NCI-H748 (cell line): ENCODE measurements around the gene ZNF773.
"Not testable (repeated sequence)": the region's sequence is repeated elsewhere in the genome, so short reads cannot be mapped to it uniquely, and the experiment has no call there.

ENCODE experiments used
- DNase-seq: peaks from one replicate; lab custom pipeline; 2025; ENCODE audit not compliant: unreplicated experiment; lab: John Stamatoyannopoulos, UW

ZNF773 gene

DNA sequence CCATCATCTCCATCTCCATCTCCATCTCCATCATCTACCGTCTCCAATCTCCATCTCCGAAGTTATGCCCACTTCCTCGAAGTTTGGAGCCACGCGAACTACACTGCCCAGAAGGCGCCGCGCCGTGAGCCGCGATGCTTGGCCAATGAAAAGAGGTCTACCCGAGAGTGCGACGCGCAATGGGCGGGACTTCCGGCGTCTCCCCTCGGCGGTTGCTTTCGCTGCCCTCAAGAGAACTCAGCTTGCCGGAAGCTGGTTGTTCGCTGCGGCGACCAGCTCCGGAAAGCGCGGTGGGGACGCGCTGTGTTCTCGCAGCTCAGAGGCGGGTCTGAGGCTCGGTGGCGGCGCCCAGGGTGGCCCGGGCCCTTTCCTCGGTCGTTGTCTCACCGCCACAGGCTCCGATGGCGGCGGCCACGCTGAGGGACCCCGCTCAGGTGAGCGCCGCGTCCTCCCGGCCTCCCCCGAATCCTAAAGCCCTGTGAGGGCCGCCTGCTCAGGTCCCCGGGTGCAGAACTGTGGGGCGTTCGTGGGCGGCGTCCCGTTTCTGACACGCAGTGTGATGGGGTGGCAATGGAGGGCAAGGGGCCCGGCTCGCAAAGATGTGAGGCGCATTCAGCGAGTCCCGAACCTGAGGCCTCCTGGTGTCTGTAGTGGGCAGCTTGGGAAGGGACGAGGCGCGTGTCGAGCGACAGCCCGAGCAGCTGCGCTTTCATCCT, at the start of gene ZNF773:
TSS of gene ZNF773 (plus strand) at position 259 of the 716 bp plus-strand sequence. CDS start at position 402, 143 bp downstream.
- DNase-seq, result peak; percentile 99

GRCh38 chr19:57452307-57452706, 47.4 kb upstream of the ZNF773 start:
- no peak for DNase-seq

DNA sequence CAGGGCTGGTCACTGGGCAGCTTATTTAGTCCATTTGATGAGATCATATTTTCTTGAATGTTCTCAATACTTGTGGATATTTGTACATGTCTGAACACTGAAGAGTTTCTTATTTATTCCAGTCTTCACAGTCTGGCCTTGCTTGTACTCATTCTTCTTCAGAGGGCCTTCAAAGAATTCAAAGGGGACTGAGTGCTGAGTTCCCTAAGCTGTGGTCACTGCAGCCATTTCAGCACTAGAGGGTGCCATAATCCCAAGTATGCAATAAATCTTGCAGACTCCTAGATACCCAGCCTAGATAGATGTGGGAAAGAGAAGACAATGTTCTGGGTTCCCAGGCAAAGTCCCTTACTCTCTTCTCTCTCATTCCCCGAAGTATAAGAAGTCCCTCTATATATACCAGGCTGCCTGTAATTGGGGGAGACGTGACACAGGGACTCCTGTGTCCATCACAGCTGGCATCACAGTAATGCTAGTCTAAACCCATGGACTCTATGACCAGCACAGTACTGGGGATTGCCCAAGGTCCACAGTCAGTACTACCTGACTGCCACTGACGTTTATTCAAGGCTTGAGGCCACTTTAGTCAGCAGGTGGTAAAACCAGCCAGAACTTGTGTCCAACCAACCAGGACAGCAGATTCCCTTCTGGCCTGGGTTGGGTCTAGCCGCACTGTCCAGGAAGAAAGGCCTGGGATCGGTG, 33.9 kb upstream of the ZNF773 start:
- DNase-seq, result peak; percentile 78

GRCh38 chr19:57466489-57466888, 33.2 kb upstream of the ZNF773 start:
- no peak for DNase-seq

- DNase-seq, result no peak
Observed at GRCh38 chr19:57473646-57474045, 26.1 kb upstream of the ZNF773 start.

DNA sequence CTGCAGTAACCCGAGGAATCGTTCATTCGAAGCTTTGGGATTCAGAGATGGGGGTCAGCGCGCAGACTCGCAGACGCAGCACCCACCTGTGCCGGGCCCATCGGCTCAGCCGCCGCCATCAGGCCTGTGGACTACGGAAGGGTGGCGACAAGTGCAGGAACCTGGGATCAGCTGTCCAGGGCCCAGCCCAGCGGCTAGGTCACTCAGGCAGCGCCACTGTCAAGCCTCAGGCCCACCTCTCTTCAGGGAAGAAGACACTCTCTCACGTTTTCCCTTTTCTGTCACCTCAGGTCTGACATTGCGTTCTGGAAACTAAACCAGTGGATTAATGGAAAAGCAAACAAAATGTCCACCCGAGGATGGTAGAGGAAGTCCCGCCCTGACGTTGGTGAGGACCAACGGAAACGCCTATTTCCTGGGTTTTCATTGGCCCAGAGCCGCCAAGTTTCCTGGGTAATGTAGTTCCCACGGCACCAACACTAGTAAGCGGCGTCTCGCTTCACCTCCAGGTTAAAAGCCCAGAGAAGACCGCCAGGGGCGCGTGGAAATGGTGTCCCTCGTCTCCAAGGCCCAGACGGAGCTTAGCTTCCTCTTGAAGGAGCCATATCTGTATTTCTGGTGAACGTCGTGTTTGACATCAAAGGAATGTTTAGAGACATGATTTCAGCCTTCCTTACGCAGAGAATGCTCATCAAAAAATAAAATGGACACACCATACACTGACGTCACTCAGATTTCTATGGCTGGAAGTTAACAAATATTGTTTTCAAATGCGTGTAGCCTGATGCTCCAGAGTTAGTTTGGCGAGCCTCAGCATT, 22.3 kb upstream of the ZNF773 start, which contains the start of gene ZNF772:
TSS of gene ZNF772 (minus strand) at position 376 of the 818 bp plus-strand sequence. CDS start at position 119, 257 bp downstream.
- peak; percentile 98 for DNase-seq

- DNase-seq, result peak; percentile 99
Observed at GRCh38 chr19:57487477-57488298, 12.1 kb upstream of the ZNF773 start, which contains the start of gene ZNF419. Gene ZNF419, plus strand, starts transcription at chr19:57487750. Its CDS starts 201 bp downstream, at chr19:57487951.

DNA sequence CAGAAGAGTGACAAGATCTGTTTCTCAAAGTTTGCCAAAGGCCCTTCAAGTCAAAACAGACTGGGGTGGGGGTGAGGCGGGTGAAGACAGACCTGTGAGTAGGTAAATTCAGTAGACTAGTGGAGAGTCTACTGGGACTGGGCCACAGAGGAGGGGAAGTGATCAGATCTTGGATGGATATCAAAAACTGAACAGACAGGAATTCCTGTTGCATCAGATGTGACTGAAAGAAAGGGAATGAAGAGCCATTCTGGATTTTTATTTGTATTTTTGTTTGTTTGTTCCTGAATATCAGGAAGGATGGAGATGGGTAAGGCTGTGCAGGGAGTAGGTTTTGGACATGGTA, 11.5 kb upstream of the ZNF773 start:
- not testable (repeated sequence) for DNase-seq

GRCh38 chr19:57499332-57499679, 432 bp upstream of the ZNF773 start:
- not testable (repeated sequence) for DNase-seq

GRCh38 chr19:57500400-57500799, 662 bp downstream of the ZNF773 start:
- peak; percentile 7 for DNase-seq

DNA sequence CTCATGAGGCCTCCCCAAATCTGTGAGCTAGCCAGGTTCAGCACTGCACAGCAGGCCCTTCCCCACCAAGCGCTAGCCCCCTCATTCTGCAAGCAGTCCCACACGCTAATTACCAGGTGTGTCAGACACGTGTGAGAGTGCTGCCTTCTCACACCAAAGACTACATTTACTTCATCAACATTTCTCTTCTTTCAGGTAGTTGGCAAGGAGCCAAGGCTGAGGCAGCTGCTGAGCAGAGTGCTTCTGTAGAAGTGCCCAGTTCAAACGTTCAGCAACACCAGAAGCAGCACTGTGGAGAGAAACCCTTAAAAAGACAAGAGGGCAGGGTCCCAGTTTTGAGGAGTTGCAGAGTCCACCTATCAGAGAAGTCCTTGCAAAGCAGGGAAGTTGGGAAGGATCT, 6.4 kb downstream of the ZNF773 start:
- DNase-seq, result peak; percentile 30

DNA sequence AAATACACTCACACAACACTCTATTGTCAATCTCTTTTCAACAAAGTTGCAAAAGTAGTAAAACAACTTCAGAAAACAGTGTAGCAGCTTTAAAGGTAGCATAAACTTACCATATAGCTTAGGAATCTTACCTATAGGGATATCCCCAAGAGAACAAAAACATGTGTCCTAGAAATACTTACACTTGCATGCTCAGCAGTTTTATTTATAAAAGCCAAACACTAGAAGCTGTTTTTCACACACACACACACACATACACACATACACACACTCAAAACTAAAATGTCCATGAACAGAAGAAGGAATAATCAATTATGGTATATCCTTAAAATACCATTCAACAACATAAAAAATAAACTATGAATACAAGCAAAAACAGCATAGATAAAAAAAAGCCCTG, 11.7 kb downstream of the ZNF773 start:
- DNase-seq, result no peak

GRCh38 chr19:57512845-57513244, 13.1 kb downstream of the ZNF773 start:
- DNase-seq, result peak; percentile 22

GRCh38 chr19:57515255-57515654, 15.5 kb downstream of the ZNF773 start:
- no peak for DNase-seq

DNA sequence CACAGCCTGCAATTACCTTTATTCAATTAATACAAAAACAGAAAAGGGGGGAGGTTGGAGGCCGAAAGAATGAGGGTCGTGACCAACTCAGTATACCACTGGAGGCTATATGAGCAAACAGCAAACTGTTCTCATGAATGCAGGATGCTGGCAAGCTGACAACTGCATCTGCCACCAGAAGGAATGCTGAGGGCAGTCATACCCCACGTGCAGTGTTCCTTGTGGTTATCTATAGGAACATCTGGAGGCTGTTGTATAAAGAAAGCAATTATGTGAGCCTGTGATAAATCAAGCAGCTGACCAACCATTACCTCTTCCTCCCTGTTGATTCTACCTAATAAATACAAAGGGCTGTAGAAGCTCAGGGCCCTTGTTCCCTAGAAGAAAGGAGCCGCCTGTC, 18.3 kb downstream of the ZNF773 start:
- DNase-seq, result not testable (repeated sequence)

DNA sequence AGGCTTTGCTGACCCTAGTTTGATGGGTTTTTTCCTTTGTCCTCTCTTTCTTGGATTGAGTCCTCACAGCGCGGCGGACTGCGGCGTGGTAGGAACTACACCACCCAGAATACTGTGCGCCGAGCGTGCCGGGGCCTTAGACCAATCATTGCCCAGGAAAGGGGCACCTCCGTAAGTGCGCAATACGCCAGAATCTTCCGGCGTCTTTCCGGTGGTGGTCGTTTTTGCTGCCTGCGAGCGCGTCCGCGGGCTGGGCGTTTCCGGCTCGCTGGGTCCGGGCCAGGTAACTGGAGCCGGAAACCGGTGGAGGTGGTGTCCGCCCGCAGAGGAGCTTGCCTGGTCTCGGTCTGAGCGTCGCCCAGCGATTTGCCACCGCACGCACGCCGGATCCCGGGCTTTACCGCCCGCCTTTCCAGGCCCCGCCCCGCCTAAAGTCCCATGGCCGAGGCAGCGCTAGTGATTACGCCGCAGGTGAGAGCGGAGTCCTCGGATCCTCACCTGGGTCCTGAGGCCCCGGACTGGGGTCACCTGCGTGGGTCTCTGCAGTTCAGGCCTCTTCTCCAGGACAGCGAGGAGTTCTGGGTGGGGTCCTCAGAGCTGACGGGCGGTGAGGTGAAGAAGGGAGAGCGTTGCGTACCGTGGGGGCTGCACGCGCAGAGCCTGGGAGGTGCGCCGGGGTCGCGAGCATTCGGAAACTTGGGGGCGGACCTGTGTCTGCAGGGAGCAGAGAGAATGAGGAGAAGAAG, 27.6 kb downstream of the ZNF773 start, which contains the start of gene ZNF549:
TSS of gene ZNF549 (plus strand) at position 221 of the 746 bp plus-strand sequence. CDS start at position 439, 218 bp downstream.
- peak; percentile 99 for DNase-seq

DNA sequence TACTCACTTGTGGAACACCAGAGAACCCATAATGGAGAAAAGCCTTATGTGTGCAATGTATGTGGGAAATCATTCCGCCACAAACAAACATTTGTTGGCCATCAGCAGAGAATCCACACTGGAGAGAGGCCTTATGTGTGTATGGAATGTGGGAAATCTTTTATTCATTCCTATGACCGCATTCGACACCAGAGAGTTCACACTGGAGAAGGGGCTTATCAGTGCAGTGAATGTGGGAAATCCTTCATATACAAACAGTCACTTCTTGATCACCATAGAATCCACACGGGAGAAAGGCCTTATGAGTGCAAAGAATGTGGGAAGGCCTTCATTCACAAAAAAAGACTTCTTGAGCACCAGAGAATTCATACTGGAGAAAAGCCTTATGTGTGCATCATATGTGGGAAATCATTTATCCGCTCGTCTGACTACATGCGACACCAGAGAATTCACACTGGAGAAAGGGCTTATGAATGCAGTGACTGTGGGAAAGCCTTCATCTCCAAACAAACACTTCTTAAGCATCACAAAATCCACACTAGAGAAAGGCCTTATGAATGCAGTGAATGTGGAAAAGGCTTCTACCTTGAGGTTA, 38.3 kb downstream of the ZNF773 start:
- no peak for DNase-seq

DNA sequence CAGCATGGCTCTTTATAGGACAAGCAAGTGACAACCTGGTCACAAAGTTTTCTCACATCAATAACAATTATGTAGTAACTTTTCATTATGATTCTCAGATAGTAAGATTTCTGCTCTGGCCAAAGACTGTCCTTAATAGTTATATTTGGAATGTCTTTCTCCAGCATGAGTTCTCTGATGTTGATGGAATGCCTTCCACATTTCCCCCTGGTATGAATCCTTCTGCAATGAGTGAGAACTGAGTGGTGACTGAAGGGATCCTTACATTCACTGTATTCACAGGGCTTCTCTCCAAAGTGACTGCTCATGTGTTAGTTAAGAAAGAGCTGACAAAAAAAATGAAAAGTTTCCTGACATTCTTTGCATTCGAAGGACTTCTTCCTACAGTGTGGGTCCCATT, 46.8 kb downstream of the ZNF773 start:
- no peak for DNase-seq

DNA sequence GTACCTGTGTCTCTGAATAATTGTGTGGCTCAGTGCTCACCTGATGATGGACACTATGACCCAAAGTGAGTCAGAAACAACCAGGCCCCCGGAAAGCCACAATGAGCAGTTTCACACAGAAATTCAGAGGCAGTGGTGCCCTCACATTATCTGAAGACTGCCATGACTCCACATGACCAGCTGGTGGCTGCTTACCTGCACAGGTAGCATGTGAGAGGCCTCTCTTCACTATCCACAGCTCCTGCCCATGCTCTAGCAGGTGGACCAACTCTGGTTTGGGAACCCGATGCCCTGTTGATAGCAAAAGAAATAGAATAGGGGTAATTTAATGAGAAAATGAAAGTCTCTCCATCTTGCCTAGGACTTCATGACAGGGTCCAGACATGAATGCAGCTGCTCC, 52.7 kb downstream of the ZNF773 start:
- DNase-seq, result no peak
